ENCODE data around the gene FAM107A. TPM values are rescaled to one million over a fixed set of nuclear protein-coding genes. Genes with fewer than 3 reads are reported as not detected.

Gene FAM107A
- total and polyA plus RNA-seq, 2 of the 13 experiments (the other 11 are each of a cell fraction or from before 2014, with no cell fraction given) = not detected

DNA sequence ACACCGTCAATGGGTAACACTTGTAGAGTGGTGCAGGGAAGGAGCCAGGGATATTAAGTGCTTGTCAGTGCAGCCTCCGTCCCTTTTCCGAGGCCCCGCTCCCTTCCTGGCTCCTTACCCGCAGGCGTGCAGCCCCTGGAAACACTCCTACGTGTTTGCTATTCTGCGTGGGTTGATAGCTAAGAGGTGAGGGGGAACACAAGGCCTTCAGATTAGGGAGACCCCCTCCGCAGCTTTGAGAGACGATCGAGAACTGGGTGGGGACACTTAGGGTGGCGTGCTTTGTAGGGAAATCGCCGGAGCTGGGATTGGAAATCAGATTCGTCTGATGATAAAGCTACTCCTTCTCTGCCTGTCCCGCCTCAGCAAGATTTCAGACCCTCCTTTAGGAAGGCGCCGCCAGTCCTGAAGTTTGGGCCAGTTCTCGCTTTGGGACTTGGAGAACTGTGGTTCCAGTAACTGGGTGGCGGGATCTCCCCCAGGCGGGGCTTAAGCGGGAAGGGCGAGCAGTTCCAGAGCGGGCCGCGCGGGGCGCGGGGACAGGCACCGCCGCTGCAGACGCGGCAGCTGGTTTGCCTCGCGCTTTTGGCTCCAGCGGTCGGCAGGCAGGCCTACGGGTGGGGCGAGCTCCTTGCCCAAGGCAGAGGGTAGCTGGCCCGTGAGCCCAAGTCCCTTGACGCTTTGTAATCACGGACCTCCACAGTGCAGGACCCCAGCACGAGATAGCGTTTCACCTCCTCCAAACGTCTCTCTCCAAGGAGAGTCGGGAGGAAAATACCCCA lies 8.0 kb upstream of the FAM107A start (continued):
- TF ChIP-seq, protein P1, sequence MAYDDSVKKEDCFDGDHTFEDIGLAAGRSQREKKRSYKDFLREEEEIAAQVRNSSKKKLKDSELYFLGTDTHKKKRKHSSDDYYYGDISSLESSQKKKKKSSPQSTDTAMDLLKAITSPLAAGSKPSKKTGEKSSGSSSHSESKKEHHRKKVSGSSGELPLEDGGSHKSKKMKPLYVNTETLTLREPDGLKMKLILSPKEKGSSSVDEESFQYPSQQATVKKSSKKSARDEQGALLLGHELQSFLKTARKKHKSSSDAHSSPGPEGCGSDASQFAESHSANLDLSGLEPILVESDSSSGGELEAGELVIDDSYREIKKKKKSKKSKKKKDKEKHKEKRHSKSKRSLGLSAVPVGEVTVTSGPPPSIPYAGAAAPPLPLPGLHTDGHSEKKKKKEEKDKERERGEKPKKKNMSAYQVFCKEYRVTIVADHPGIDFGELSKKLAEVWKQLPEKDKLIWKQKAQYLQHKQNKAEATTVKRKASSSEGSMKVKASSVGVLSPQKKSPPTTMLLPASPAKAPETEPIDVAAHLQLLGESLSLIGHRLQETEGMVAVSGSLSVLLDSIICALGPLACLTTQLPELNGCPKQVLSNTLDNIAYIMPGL (CRISPR knock-in tag; IDR thresholded peaks at IDR 0.05; ENCODE audit: borderline replicate concordance in 1 of 2, low read depth in 1 of 2) = peak; percentile 43 to 75; a peak in 2 of 4 replicates
- TF ChIP-seq, protein P2, sequence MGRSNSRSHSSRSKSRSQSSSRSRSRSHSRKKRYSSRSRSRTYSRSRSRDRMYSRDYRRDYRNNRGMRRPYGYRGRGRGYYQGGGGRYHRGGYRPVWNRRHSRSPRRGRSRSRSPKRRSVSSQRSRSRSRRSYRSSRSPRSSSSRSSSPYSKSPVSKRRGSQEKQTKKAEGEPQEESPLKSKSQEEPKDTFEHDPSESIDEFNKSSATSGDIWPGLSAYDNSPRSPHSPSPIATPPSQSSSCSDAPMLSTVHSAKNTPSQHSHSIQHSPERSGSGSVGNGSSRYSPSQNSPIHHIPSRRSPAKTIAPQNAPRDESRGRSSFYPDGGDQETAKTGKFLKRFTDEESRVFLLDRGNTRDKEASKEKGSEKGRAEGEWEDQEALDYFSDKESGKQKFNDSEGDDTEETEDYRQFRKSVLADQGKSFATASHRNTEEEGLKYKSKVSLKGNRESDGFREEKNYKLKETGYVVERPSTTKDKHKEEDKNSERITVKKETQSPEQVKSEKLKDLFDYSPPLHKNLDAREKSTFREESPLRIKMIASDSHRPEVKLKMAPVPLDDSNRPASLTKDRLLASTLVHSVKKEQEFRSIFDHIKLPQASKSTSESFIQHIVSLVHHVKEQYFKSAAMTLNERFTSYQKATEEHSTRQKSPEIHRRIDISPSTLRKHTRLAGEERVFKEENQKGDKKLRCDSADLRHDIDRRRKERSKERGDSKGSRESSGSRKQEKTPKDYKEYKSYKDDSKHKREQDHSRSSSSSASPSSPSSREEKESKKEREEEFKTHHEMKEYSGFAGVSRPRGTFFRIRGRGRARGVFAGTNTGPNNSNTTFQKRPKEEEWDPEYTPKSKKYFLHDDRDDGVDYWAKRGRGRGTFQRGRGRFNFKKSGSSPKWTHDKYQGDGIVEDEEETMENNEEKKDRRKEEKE (IDR thresholded peaks at IDR 0.05) = no peak
- TF ChIP-seq ZKSCAN5 (CRISPR knock-in tag; IDR thresholded peaks at IDR 0.05) (no peak), ZFP90 (CRISPR knock-in tag; IDR thresholded peaks at IDR 0.05; ENCODE audit: borderline replicate concordance) (0 out of 2 replicates have a peak, but pooled peaks have one; percentile 71), KDM1A (CRISPR knock-in tag; IDR thresholded peaks at IDR 0.05) (no peak), SP2 (CRISPR knock-in tag; IDR thresholded peaks at IDR 0.05) (no peak), ZMAT3 (CRISPR knock-in tag; conservative IDR thresholded peaks at IDR 0.05) (no peak)
- TF ChIP-seq, protein P3, sequence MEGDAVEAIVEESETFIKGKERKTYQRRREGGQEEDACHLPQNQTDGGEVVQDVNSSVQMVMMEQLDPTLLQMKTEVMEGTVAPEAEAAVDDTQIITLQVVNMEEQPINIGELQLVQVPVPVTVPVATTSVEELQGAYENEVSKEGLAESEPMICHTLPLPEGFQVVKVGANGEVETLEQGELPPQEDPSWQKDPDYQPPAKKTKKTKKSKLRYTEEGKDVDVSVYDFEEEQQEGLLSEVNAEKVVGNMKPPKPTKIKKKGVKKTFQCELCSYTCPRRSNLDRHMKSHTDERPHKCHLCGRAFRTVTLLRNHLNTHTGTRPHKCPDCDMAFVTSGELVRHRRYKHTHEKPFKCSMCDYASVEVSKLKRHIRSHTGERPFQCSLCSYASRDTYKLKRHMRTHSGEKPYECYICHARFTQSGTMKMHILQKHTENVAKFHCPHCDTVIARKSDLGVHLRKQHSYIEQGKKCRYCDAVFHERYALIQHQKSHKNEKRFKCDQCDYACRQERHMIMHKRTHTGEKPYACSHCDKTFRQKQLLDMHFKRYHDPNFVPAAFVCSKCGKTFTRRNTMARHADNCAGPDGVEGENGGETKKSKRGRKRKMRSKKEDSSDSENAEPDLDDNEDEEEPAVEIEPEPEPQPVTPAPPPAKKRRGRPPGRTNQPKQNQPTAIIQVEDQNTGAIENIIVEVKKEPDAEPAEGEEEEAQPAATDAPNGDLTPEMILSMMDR (CRISPR knock-in tag; IDR thresholded peaks at IDR 0.05) = peak; percentile 68
- TF ChIP-seq, protein P4, sequence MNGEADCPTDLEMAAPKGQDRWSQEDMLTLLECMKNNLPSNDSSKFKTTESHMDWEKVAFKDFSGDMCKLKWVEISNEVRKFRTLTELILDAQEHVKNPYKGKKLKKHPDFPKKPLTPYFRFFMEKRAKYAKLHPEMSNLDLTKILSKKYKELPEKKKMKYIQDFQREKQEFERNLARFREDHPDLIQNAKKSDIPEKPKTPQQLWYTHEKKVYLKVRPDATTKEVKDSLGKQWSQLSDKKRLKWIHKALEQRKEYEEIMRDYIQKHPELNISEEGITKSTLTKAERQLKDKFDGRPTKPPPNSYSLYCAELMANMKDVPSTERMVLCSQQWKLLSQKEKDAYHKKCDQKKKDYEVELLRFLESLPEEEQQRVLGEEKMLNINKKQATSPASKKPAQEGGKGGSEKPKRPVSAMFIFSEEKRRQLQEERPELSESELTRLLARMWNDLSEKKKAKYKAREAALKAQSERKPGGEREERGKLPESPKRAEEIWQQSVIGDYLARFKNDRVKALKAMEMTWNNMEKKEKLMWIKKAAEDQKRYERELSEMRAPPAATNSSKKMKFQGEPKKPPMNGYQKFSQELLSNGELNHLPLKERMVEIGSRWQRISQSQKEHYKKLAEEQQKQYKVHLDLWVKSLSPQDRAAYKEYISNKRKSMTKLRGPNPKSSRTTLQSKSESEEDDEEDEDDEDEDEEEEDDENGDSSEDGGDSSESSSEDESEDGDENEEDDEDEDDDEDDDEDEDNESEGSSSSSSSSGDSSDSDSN (CRISPR knock-in tag; IDR thresholded peaks at IDR 0.05) = peak; percentile 72
- TF ChIP-seq, protein P5, sequence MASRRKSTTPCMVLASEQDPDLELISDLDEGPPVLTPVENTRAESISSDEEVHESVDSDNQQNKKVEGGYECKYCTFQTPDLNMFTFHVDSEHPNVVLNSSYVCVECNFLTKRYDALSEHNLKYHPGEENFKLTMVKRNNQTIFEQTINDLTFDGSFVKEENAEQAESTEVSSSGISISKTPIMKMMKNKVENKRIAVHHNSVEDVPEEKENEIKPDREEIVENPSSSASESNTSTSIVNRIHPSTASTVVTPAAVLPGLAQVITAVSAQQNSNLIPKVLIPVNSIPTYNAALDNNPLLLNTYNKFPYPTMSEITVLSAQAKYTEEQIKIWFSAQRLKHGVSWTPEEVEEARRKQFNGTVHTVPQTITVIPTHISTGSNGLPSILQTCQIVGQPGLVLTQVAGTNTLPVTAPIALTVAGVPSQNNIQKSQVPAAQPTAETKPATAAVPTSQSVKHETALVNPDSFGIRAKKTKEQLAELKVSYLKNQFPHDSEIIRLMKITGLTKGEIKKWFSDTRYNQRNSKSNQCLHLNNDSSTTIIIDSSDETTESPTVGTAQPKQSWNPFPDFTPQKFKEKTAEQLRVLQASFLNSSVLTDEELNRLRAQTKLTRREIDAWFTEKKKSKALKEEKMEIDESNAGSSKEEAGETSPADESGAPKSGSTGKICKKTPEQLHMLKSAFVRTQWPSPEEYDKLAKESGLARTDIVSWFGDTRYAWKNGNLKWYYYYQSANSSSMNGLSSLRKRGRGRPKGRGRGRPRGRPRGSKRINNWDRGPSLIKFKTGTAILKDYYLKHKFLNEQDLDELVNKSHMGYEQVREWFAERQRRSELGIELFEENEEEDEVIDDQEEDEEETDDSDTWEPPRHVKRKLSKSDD (CRISPR knock-in tag; IDR thresholded peaks at IDR 0.05; ENCODE audit: low read depth) = no peak
- TF ChIP-seq, protein P6, sequence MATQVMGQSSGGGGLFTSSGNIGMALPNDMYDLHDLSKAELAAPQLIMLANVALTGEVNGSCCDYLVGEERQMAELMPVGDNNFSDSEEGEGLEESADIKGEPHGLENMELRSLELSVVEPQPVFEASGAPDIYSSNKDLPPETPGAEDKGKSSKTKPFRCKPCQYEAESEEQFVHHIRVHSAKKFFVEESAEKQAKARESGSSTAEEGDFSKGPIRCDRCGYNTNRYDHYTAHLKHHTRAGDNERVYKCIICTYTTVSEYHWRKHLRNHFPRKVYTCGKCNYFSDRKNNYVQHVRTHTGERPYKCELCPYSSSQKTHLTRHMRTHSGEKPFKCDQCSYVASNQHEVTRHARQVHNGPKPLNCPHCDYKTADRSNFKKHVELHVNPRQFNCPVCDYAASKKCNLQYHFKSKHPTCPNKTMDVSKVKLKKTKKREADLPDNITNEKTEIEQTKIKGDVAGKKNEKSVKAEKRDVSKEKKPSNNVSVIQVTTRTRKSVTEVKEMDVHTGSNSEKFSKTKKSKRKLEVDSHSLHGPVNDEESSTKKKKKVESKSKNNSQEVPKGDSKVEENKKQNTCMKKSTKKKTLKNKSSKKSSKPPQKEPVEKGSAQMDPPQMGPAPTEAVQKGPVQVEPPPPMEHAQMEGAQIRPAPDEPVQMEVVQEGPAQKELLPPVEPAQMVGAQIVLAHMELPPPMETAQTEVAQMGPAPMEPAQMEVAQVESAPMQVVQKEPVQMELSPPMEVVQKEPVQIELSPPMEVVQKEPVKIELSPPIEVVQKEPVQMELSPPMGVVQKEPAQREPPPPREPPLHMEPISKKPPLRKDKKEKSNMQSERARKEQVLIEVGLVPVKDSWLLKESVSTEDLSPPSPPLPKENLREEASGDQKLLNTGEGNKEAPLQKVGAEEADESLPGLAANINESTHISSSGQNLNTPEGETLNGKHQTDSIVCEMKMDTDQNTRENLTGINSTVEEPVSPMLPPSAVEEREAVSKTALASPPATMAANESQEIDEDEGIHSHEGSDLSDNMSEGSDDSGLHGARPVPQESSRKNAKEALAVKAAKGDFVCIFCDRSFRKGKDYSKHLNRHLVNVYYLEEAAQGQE (IDR thresholded peaks at IDR 0.05; ENCODE audit: borderline replicate concordance in 1 of 2, low read depth in 1 of 2, low read length in 2 of 2) = peak; percentile 5 to 63; a peak in 2 of 4 replicates

Data from HepG2 (cell line).